ENCODE measurements around the gene NHS.

The NHS gene

DNA sequence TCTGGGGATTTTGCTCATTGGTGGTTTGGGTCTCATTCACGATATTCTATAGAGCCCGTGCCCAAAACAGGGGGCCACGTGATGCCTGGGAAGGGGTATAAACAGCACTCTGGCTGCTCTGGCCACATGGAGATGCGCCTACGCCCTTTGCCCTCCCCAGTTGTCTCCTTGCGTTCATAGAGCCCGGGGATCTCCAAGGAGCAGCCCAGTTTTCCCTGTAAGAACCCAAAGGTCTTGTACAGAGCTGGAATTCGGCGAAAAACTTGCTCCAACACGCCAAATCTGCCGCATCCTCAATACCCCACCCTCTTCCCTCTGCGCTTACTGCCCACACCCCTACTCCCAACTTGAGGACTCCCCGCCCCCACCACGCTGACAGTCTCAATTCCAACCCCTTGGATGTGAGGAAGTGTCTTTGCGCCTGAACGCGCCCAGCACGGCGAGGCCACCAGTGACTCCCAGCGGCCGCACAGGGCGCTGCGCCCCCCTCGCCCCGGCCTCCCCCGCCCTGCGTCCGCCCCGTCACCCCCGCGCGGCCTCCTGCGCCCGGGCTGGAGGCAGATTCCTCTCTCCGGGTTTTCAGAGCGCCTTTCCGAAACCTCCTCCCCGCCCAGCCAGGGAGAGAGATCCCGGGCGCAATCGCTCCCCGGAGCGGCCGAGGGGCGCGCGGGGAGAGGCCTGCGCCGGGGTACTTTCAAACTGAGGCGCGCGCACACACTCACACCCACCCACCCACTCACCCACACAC is at the start of gene NHS:
TSS of gene NHS (plus strand) at position 582 of the 748 bp plus-strand sequence. CDS start 558 bp downstream, outside the sequence.
- peak; percentile 89 for DNase-seq (ENCODE audit: low spot score)

- no peak for DNase-seq (ENCODE audit: low spot score)
These were observed 46.2 kb upstream of the NHS start for GRCh38 chrX:17328837-17329236.

GRCh38 chrX:17336377-17336776 is 38.6 kb upstream of the NHS start:
- DNase-seq (ENCODE audit: low spot score) = no peak

DNA sequence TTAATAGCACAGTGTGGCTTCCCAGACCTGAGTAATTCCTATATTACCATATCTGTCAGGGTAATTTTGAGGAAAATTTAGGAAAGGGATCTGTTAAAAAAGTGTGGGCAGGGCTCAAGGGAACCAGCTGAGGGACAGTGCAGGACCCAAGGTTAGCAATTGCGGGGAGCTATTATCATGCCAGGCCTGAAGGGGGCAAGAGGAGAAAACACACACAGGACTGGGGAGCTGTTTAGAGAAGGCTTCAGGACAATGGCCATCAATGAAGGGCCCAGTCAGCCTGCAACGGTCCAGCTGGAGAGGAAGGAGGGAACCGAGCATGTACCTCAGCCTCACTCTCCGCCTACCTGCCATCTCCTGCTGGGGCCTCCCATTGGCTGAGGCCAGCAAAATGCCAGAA is 19.0 kb upstream of the NHS start:
- no peak for DNase-seq (ENCODE audit: low spot score)

DNA sequence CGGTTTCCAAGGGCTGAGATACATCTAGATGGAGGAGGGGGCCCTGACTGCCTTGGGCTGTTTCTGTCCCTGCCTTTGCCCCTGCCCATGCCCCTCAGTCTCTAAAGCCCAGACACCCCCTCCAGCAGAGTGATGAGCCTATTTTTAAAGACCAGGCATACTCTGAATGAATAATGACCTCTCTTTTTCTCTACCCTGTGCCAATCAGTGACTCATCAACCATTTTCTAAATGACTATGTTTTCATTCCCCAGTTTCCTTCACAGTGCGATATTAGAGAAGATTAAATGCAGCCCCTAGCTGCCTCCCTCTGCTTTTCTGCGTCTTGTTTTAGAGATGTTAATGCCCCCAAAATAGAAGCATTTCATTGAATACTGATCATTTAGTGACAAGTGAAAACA is 15.5 kb upstream of the NHS start:
- DNase-seq (ENCODE audit: low spot score) = no peak

- DNase-seq (ENCODE audit: low spot score) = peak; percentile 30
These were observed 13.4 kb upstream of the NHS start for GRCh38 chrX:17361620-17362019.

DNA sequence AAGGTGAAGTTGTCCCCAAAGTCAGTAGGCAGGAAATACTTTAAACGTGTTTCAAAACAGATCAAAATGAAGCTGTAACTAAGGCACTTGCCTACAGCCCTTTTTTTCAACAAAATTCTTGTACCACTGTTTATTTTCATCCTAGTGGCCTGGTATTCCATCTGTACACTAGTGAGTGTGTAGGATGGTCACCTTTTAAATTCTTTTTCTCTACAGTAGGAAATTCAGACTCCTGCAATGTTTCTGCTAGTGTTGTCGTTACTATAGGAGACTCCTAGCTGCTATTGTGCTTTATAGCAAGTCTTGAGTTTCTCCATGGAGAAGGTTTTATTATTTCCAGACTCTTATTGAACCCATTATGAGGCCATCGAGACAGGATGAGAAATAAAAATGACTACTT is 7.0 kb upstream of the NHS start:
- no peak for DNase-seq (ENCODE audit: low spot score)

- peak; percentile 40 for DNase-seq (ENCODE audit: low spot score)
These were observed 5.7 kb upstream of the NHS start for GRCh38 chrX:17369309-17369708.

DNA sequence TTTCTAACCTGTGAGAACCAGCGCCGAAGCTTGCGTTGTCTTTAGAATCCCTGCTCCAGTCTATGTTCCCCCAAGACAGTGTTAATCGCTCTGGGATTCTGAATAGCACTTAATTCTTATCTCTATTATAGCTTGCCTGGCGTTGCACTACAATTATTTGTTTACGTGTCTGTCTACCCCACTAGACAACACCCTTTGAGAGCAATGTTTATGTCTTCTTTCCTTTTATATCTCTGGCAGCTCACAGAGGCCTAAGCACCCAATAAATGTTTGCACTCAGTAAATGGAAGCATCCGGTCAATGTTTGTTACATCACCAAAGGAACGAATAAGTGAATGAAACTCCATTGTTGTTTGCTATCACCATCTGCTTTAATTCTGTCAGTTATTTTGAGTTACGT is 4.8 kb upstream of the NHS start:
- no peak for DNase-seq (ENCODE audit: low spot score)

- DNase-seq (ENCODE audit: low spot score) = no peak
These were observed 2.9 kb upstream of the NHS start for GRCh38 chrX:17372052-17372451.

GRCh38 chrX:17373337-17373736 is 1.7 kb upstream of the NHS start:
- no peak for DNase-seq (ENCODE audit: low spot score)

- DNase-seq (ENCODE audit: low spot score) = no peak
These were observed 302 bp downstream of the NHS start for GRCh38 chrX:17375367-17375636.

- DNase-seq (ENCODE audit: low spot score) = peak; percentile 55
These were observed 834 bp downstream of the NHS start for GRCh38 chrX:17375637-17376430.

GRCh38 chrX:17376431-17377077 is 1.6 kb downstream of the NHS start:
- peak; percentile 30 for DNase-seq (ENCODE audit: low spot score)

DNA sequence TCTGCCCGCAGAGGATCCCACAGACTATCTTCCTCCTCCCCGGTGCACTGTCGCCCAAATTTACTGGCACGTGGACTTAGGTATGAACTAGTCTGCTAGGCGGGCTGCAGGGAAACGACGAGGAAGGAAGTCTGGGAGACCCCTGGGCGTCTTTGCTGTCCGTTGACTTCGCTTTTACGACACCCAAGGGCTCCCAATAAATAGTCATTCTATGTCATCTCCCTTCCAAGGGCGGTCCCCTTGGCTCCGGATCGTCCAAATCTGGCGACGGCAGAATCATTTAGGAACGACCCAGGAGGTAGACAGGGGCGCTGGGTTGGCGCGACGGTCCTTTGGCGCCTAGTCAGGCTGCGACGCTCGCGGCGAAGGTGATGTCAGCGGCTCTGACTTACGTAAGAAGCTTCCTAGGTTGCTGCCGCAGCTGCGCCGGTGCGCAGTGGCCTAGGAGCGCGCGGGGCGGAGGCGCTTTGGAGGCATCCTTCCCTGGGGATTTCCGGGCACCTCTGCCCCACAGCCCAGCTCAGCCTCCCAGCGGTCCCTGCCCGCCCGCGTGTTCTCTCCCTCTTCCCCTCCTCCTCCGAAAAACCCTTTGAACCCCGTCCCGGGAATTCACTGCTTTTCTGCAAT is 2.2 kb downstream of the NHS start:
- peak; percentile 54 for DNase-seq (ENCODE audit: low spot score)

GRCh38 chrX:17377795-17378194 is 2.8 kb downstream of the NHS start:
- no peak for DNase-seq (ENCODE audit: low spot score)

GRCh38 chrX:17380221-17380620 is 5.2 kb downstream of the NHS start:
- DNase-seq (ENCODE audit: low spot score) = no peak

GRCh38 chrX:17390419-17390850 is 15.4 kb downstream of the NHS start:
- DNase-seq (ENCODE audit: low spot score) = no peak

DNA sequence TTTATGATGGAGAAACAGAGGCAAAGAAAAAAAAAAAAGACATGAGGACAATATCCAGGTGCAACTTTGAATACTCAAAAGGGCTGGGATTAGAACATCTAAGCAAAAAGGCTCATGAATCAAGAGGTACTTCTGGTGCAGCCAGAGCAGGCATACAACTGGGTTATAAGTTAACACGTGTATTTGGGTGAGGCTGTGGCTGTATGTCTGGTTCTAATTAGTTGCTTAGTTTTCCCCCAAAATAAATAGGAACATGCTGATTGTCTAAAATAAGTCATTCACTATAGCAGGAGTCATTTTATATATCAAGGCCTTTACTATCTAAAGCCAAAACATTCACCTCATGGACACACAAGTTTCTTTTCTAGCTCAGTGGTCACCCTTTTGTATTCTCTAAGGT is 20.2 kb downstream of the NHS start:
- DNase-seq (ENCODE audit: low spot score) = no peak

GRCh38 chrX:17397074-17397473 is 22.1 kb downstream of the NHS start:
- no peak for DNase-seq (ENCODE audit: low spot score)

DNA sequence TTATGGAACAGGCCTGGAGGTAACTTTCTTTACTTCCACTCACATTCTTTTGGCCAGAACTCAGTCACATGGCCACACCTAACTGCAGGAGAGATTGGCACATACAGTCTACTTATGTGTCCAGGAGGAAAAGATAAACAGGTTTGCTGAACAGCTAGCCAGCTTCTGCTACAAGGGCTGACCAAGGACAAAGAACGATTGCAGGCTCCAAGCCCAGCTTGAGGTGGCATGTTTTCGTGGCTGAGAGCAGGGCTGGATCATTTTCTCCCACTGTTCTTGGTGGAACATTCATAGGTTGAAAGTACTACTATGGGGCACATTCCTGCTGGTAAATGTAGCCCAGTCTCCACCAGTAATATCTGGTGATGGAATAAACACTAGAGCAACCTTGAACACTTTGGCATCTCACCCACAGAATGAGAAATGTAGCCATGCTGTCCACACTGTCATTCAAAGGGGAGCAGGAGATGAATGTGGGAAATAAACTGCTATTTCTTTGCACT is 28.2 kb downstream of the NHS start:
- no peak for DNase-seq (ENCODE audit: low spot score)

DNA sequence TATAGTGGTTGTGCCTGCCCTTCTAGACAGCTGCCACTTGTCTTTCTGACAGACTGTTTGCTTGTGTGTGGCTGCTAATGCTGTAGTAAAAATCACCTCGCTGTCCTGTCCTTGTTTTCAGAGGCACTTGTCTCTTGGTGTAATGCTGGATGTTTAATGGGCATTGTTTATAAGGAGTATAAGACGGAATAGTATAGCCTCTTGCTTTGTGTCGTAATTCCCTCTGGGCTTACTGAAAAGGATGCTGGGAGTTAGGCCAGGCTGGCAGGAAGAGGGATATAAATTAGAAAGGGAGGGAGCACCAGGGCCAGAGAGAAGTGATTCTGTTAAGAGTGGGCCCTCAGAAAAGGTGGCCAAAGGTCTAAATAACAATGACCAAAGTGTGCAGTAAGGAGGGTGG is 29.0 kb downstream of the NHS start:
- DNase-seq (ENCODE audit: low spot score) = no peak

Measured in D341Med (cell line).